ENCODE results near the gene PDGFA. TPM values are rescaled to one million over a fixed set of nuclear protein-coding genes. Genes with fewer than 3 reads are reported as not detected.

The PDGFA gene
- total RNA-seq, 6 experiments from 2014 or later: 7.1 to 8.7 (median 7.8) TPM

GRCh38 chr7:458511-459245, 61.0 kb downstream of the PDGFA start:
- Mint-ChIP-seq H3K9me3 (no peaks in the 10 kb centered on the region), H3K4me1 (ENCODE audit: low read depth) (peaks cover 10% of the 10 kb centered on the region), H3K4me3 (no peak overlapping the region), H3K27me3 (ENCODE audit: insufficient read depth) (peaks cover 3% of the 10 kb centered on the region; the same call in 1 of the 2 replicates), H3K36me3 (ENCODE audit: low read depth) (no peaks in the 10 kb centered on the region), H3K27ac (no peak overlapping the region)
- TF ChIP-seq CTCF (IDR thresholded peaks at IDR 0.05): no peak
- no peak for DNase-seq

GRCh38 chr7:457814-458510, 61.7 kb downstream of the PDGFA start:
- H3K36me3 Mint-ChIP-seq (ENCODE audit: low read depth): no peaks in the 10 kb centered on the region
- peaks cover 3% of the 10 kb centered on the region; the same call in 1 of the 2 replicates for H3K27me3 Mint-ChIP-seq (ENCODE audit: insufficient read depth)
- H3K9me3 Mint-ChIP-seq: no peaks in the 10 kb centered on the region
- H3K4me1 Mint-ChIP-seq (ENCODE audit: low read depth): peaks cover 10% of the 10 kb centered on the region
- H3K4me3 Mint-ChIP-seq: no peak overlapping the region
- no peak for TF ChIP-seq CTCF (IDR thresholded peaks at IDR 0.05)
- H3K27ac Mint-ChIP-seq: no peak overlapping the region
- no peak for DNase-seq

- no peak overlapping the region for H3K4me3 Mint-ChIP-seq
- no peak for TF ChIP-seq CTCF (IDR thresholded peaks at IDR 0.05)
- no peak overlapping the region for H3K27ac Mint-ChIP-seq
- no peaks in the 10 kb centered on the region for H3K4me1 Mint-ChIP-seq (ENCODE audit: low read depth)
- H3K9me3 Mint-ChIP-seq: no peaks in the 10 kb centered on the region
- H3K27me3 Mint-ChIP-seq (ENCODE audit: insufficient read depth): peaks cover 7% of the 10 kb centered on the region
- no peak for DNase-seq
- H3K36me3 Mint-ChIP-seq (ENCODE audit: low read depth): no peaks in the 10 kb centered on the region
These were observed 64.3 kb downstream of the PDGFA start for GRCh38 chr7:455110-455928.

GRCh38 chr7:454356-455109, 65.1 kb downstream of the PDGFA start:
- H3K27ac Mint-ChIP-seq: no peak overlapping the region
- no peak for TF ChIP-seq CTCF (IDR thresholded peaks at IDR 0.05)
- no peak for DNase-seq
- H3K36me3 Mint-ChIP-seq (ENCODE audit: low read depth): no peaks in the 10 kb centered on the region
- no peaks in the 10 kb centered on the region for H3K4me1 Mint-ChIP-seq (ENCODE audit: low read depth)
- H3K9me3 Mint-ChIP-seq: no peaks in the 10 kb centered on the region
- peaks cover 7% of the 10 kb centered on the region for H3K27me3 Mint-ChIP-seq (ENCODE audit: insufficient read depth)
- no peak overlapping the region for H3K4me3 Mint-ChIP-seq
